Measurements from ENCODE around the gene ARHGAP33.

DNA sequence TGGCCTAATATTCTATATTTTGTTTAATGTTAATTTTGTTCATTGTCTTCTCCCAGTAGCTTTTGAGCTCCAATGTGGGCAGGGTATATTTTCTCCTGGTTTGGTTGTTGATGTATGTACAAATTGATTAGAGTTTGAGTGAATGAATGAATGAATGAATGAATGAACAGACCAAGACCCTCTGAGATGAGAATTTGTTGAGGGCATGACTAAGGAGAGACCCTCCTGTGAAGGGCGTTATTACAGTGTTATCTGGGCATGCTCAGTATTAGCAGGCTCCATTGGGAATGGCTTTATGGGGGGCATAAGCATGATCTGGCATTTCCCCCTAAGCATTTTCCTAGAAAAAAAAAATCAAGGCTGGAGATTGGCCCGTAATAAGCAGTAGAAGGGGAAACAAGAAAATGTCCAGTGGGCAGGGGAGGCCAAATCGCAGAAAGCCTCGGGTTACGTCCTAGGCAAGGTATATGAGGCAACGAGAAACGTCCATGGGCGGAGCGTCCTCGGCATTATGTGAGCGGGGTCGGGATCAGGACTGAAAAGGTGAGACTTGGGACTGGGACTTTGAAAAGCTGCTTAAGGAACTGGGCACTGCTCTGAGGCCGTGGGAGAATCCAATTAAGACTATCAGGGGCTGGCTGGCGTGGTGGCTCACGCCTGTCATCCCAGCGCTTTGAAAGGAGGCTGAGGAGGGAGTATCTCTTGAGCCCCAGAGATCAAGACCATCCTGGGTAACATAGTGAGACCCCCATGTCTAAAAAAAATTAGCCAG is 904 bp upstream of the ARHGAP33 start:
- TF ChIP-seq CTCF (IDR thresholded peaks at IDR 0.05; ENCODE audit: extremely low read depth in 1 of 2, insufficient read depth in 1 of 2, low read depth in 1 of 2, low read length in 2 of 2), result no peak
- TF ChIP-seq EZH2 (IDR thresholded peaks at IDR 0.05; ENCODE audit: borderline replicate concordance, low read depth, low read length, severe bottlenecking), result no peak
- TF ChIP-seq MYC (IDR thresholded peaks at IDR 0.05; ENCODE audit: low read depth, low read length), result no peak
- no peak for TF ChIP-seq POLR2A (IDR thresholded peaks at IDR 0.05; ENCODE audit: low read depth, low read length)
- no peak for TF ChIP-seq JUN (IDR thresholded peaks at IDR 0.05; ENCODE audit: borderline replicate concordance, insufficient read depth, insufficient read length, low read depth)

All from endothelial cell of umbilical vein (primary cell).